H1 (cell line): ENCODE measurements around the gene ACOX1. TPM values are rescaled to one million over a fixed set of nuclear protein-coding genes. Genes with fewer than 3 reads are reported as not detected.

Experiments used
- CTCF ChIA-PET: fragments of 300-600 bp; sonication (Branson Sonifier 250); formaldehyde crosslinking; loops from one replicate; lab custom pipeline; 2021; ENCODE audit not compliant: partially characterized antibody; lab: Charles Lee
- POLR2A ChIA-PET: fragments of 300-600 bp; sonication (Branson Sonifier 250); formaldehyde crosslinking; loops from one replicate; lab custom pipeline; 2021; ENCODE audit warnings: inconsistent platforms; ENCODE audit not compliant: partially characterized antibody; lab: Charles Lee
- DNase-seq, 2 experiments: peaks; one replicate each; pipeline versions ENCODE4 v3.0.0 to v3.0.0-alpha.2; 2010 to 2022; ENCODE audit warnings: low spot score in 2 of 2, low read depth in 1 of 2, mixed read lengths in 1 of 2
- FAIRE-seq: peaks from 2 replicates; lab custom pipeline; 2011; peaks lifted over from hg19 to GRCh38; lab: Jason Lieb, UNC
- H2AFZ ChIP-seq: 2 replicates; pipeline ENCODE4 v1.8.1; 2012; ENCODE audit warnings: low read length, inconsistent platforms
- H2AK5ac ChIP-seq: 2 replicates; pipeline ENCODE4 v1.6.1; 2013; ENCODE audit warnings: low read depth, low read length
- H2BK120ac ChIP-seq: replicated peaks from 2 replicates; pipeline ENCODE3; 2013; ENCODE audit warnings: low read depth, low read length, inconsistent platforms
- H2BK12ac ChIP-seq: 2 replicates; pipeline ENCODE4 v1.6.1; 2013; ENCODE audit warnings: low read depth, low read length
- H2BK15ac ChIP-seq: 2 replicates; pipeline ENCODE4 v1.6.1; 2013; ENCODE audit warnings: low read length
- H2BK20ac ChIP-seq: 2 replicates; pipeline ENCODE4 v1.6.1; 2013; ENCODE audit warnings: low read length
- H2BK5ac ChIP-seq: 2 replicates; pipeline ENCODE4 v1.6.1; 2013; ENCODE audit warnings: low read depth, low read length
- H3K14ac ChIP-seq: 2 replicates; pipeline ENCODE4 v1.6.1; 2013; ENCODE audit warnings: inconsistent platforms; ENCODE audit not compliant: insufficient read length
- H3K18ac ChIP-seq: 2 replicates; pipeline ENCODE4 v1.6.1; 2013; ENCODE audit warnings: low read length; ENCODE audit errors: extremely low read depth
- H3K23ac ChIP-seq: 2 replicates; pipeline ENCODE4 v1.6.1; 2013; ENCODE audit warnings: inconsistent platforms; ENCODE audit not compliant: insufficient read length
- H3K23me2 ChIP-seq: 2 replicates; pipeline ENCODE4 v1.6.1; 2013; ENCODE audit warnings: low read depth, low read length
- H3K27ac ChIP-seq: 2 replicates; pipeline ENCODE4 v1.6.1; 2011; ENCODE audit warnings: low read depth, low read length, inconsistent platforms
- H3K27me3 ChIP-seq, 4 experiments: replicated peaks in 1 of 4; 1 replicate in 1 of 4; 2 replicates in 3 of 4; pipeline versions ENCODE4 v1.6.1 to v1.8.1; 2011 to 2013; ENCODE audit warnings: low read length in 3 of 4, mild to moderate bottlenecking in 3 of 4, inconsistent platforms in 2 of 4, mixed read lengths in 2 of 4, moderate library complexity in 1 of 4; ENCODE audit not compliant: control insufficient read depth in 3 of 4, insufficient read depth in 3 of 4; ENCODE audit errors: extremely low read depth in 1 of 4
- H3K36me3 ChIP-seq, 4 experiments: 2 replicates each; pipeline versions ENCODE4 v1.6.1 to v1.8.1; 2011 to 2013; ENCODE audit warnings: mild to moderate bottlenecking in 4 of 4, low read length in 3 of 4, moderate library complexity in 2 of 4, control low read depth in 1 of 4, inconsistent platforms in 1 of 4; ENCODE audit not compliant: insufficient read depth in 4 of 4, control insufficient read depth in 2 of 4
- H3K4ac ChIP-seq: replicated peaks from 2 replicates; pipeline ENCODE3; 2013; ENCODE audit warnings: low read length, low read depth, mixed read lengths, inconsistent platforms; ENCODE audit not compliant: insufficient read length
- H3K4me1 ChIP-seq, 4 experiments: replicated peaks in 1 of 4; 1 replicate in 1 of 4; 2 replicates in 3 of 4; pipeline versions ENCODE4 v1.6.1 to v1.8.1; 2011 to 2013; ENCODE audit warnings: low read length in 3 of 4, inconsistent platforms in 2 of 4, mixed read lengths in 1 of 4; ENCODE audit not compliant: insufficient read depth in 4 of 4, control insufficient read depth in 3 of 4
- H3K4me2 ChIP-seq, 2 experiments: 2 replicates each; pipeline versions ENCODE4 v1.6.1 to v1.8.1; 2011 to 2013; ENCODE audit warnings: low read depth in 2 of 2, low read length in 2 of 2, control low read depth in 1 of 2, inconsistent platforms in 1 of 2, mild to moderate bottlenecking in 1 of 2; ENCODE audit not compliant: insufficient read depth in 1 of 2
- H3K4me3 ChIP-seq, 4 experiments: fragments of 200-600, 300-600 bp in 1 of 4; sonication (generic), shearing (Covaris generic), sonication (Bioruptor Twin) in 1 of 4; 2 replicates each; pipeline versions ENCODE4 v1.5.1 to v1.8.1; 2011 to 2016; ENCODE audit warnings: low read length in 4 of 4, low read depth in 3 of 4, control low read depth in 2 of 4, inconsistent platforms in 2 of 4, mild to moderate bottlenecking in 2 of 4, mixed read lengths in 1 of 4, moderate library complexity in 1 of 4; ENCODE audit not compliant: insufficient read depth in 2 of 4; ENCODE audit errors: extremely low read depth in 1 of 4
- H3K56ac ChIP-seq: replicated peaks from 2 replicates; pipeline ENCODE3; 2013; ENCODE audit warnings: low read depth, mild to moderate bottlenecking, mixed read lengths, low read length, inconsistent platforms; ENCODE audit not compliant: insufficient read length
- H3K79me1 ChIP-seq: 2 replicates; pipeline ENCODE4 v1.6.1; 2013; ENCODE audit warnings: low read depth, low read length, control low read depth
- H3K79me2 ChIP-seq, 2 experiments: 2 replicates each; pipeline versions ENCODE4 v1.6.1 to v1.8.1; 2012 to 2013; ENCODE audit warnings: low read length in 2 of 2, mild to moderate bottlenecking in 2 of 2, inconsistent platforms in 1 of 2; ENCODE audit not compliant: insufficient read depth in 2 of 2, control insufficient read depth in 1 of 2
- H3K9ac ChIP-seq, 4 experiments: replicated peaks in 1 of 4; 1 replicate in 1 of 4; 2 replicates in 3 of 4; pipeline versions ENCODE4 v1.6.1 to v1.8.1; 2011 to 2013; ENCODE audit warnings: low read depth in 3 of 4, low read length in 3 of 4, control low read depth in 2 of 4, mild to moderate bottlenecking in 2 of 4, moderate library complexity in 2 of 4, inconsistent platforms in 1 of 4; ENCODE audit errors: extremely low read depth in 1 of 4
- H3K9me3 ChIP-seq, 2 experiments: 2 replicates each; pipeline versions ENCODE4 v1.6.1 to v1.8.1; 2012 to 2013; ENCODE audit warnings: mild to moderate bottlenecking in 2 of 2, moderate library complexity in 2 of 2, control low read depth in 1 of 2, inconsistent platforms in 1 of 2, low read depth in 1 of 2, low read length in 1 of 2, mixed read lengths in 1 of 2; ENCODE audit not compliant: insufficient read depth in 2 of 2
- H4K20me1 ChIP-seq, 2 experiments: replicated peaks in 1 of 2; 2 replicates each; pipeline versions ENCODE3 to v1.8.1; 2011 to 2013; ENCODE audit warnings: inconsistent platforms in 2 of 2, low read length in 2 of 2, mild to moderate bottlenecking in 1 of 2; ENCODE audit not compliant: insufficient read depth in 2 of 2, control insufficient read depth in 1 of 2
- H4K5ac ChIP-seq: 2 replicates; pipeline ENCODE4 v1.6.1; 2013; ENCODE audit warnings: low read length, low read depth, mixed read lengths, inconsistent platforms; ENCODE audit not compliant: insufficient read length
- H4K8ac ChIP-seq: 2 replicates; pipeline ENCODE4 v1.8.0; 2013; ENCODE audit warnings: mild to moderate bottlenecking, moderate library complexity, low read length, inconsistent platforms; ENCODE audit not compliant: insufficient read depth; ENCODE audit errors: extremely low read depth
- H4K91ac ChIP-seq: replicated peaks from 2 replicates; pipeline ENCODE3; 2013; ENCODE audit warnings: low read length, mixed read lengths, inconsistent platforms; ENCODE audit not compliant: insufficient read length
- BCL11A ChIP-seq, 2 experiments: IDR thresholded peaks; one replicate each; pipeline ENCODE4 v1.6.1; 2011; ENCODE audit warnings: low read depth in 2 of 2, low read length in 2 of 2, mild to moderate bottlenecking in 2 of 2
- CTBP2 ChIP-seq: IDR thresholded peaks from 2 replicates; pipeline ENCODE4 v1.7.0; 2011; ENCODE audit warnings: borderline replicate concordance, mild to moderate bottlenecking, moderate library complexity, mixed read lengths, low read length; ENCODE audit not compliant: insufficient read depth, insufficient read length
- HDAC6 ChIP-seq: IDR thresholded peaks from one replicate; pipeline ENCODE4 v1.7.1; 2012; ENCODE audit warnings: low read depth, mild to moderate bottlenecking, inconsistent platforms, low read length, moderate library complexity
- JUN ChIP-seq: IDR thresholded peaks from 2 replicates; pipeline ENCODE4 v1.6.1; 2011; ENCODE audit warnings: low read depth, mild to moderate bottlenecking, improper control_type of control experiment, low read length
- MAFK ChIP-seq: IDR thresholded peaks from 2 replicates; pipeline ENCODE4 v1.6.1; 2012; ENCODE audit warnings: low read depth, mild to moderate bottlenecking, improper control_type of control experiment, low read length
- PHF8 ChIP-seq: fragments of 200-600 bp; sonication (generic); conservative IDR thresholded peaks from 2 replicates; pipeline ENCODE4 v1.7.1; 2012; ENCODE audit warnings: low read depth, mild to moderate bottlenecking, inconsistent platforms, low read length, moderate library complexity
- POLR2AphosphoS5 ChIP-seq: IDR thresholded peaks from 2 replicates; pipeline ENCODE4 v1.6.1; 2011; ENCODE audit warnings: low read depth, low read length
- RXRA ChIP-seq: IDR thresholded peaks from 2 replicates; pipeline ENCODE4 v1.6.1; 2011; ENCODE audit warnings: low read depth, mild to moderate bottlenecking, low read length, moderate library complexity; ENCODE audit not compliant: insufficient read depth
- SUZ12 ChIP-seq: fragments of 200-600 bp; sonication (generic); IDR thresholded peaks from 2 replicates; pipeline ENCODE4 v1.6.1; 2012; ENCODE audit warnings: mild to moderate bottlenecking, inconsistent platforms, low read length, moderate library complexity, mixed read lengths
- WGBS, 2 experiments: shearing (Covaris generic) in 1 of 2; methylation state at CpG; one replicate each; pipeline versions ENCODE4 v1.1.6 to v1.1.7; 2013 to 2015; ENCODE audit warnings: low lambda C conversion rate in 2 of 2, mixed read lengths in 2 of 2, inconsistent platforms in 1 of 2, low coverage in 1 of 2, missing lambda C conversion rate in 1 of 2; ENCODE audit not compliant: insufficient replicate concordance in 2 of 2, insufficient coverage in 1 of 2, insufficient read length in 1 of 2; ENCODE audit errors: extremely low coverage in 1 of 2, missing lambda C conversion rate in 1 of 2; 5-methylcytosine and 5-hydroxymethylcytosine counted together
- polyA plus RNA-seq, 7 experiments: library from polyadenylated mRNA; depleted of rRNA in 3 of 7; stranded (reverse) in 5 of 7; unstranded in 2 of 7; fragments of >200 nt in 5 of 7; fragments of 200-250 nt in 2 of 7; gene quantifications; 1 replicate in 5 of 7; 2 replicates in 1 of 7; 4 replicates in 1 of 7; pipeline versions ENCODE4 v1.2.1 to v1.2.3, GENCODE V29; 2011 to 2013; ENCODE audit warnings: missing spikeins in 2 of 7, mixed read lengths in 2 of 7
- total RNA-seq: library from RNA; stranded (reverse); fragmentation: NEBNext Ultra II Directional; extraction: Animal tissue kit (Norgen Biotek cat#: 25700); gene quantifications from 2 replicates; pipeline ENCODE4 v1.2.1, GENCODE V29; 2021
- TF ChIP-seq, protein P1 (sequence below): IDR thresholded peaks from 2 replicates; pipeline ENCODE4 v1.6.1; 2011; ENCODE audit warnings: low read depth, mild to moderate bottlenecking, low read length; ENCODE audit not compliant: insufficient read depth

The ACOX1 gene
- total and polyA plus RNA-seq, 2 of the 8 experiments (the other 6 are each of a cell fraction or from before 2014, with no cell fraction given) = 10.5 to 30.4 TPM

DNA sequence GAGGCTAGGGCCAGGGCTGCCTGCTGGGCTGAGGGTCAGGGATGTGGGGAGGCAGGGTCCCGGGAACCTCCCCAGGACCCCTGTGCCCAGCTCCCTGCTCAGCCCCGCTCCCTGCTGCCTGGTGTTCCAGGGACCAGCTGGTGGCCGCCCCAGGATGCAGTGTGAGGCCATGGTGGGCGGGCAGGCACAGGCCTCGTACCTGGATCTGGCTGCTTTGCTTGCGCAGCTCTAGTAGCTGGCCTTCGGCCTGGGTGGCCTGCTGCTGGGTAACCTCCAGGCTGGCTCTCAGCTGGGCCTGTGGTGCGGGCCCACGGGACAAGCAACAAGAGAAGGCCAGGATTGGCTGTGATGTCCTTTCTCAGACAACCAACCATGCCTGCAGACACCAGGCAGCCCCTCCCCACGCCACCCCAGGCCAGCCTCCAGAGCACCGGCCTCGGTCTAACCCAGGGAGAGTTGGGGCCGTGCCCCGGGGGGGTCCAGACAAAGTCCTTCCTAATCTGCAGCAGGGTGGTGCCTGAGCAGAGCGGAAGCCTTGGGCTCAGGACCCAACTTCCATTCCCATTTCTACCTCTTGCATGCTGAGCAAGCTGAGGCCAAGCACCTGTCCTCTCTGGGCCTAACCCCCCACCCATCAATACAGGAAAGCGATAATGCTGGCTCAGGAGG is 86.3 kb downstream of the ACOX1 start:
- Histone ChIP-seq H3K56ac (no peak overlapping the region), H3K27me3 (no peaks in the 10 kb centered on the region), H3K36me3 (peaks cover 2 to 18% (median 11%) of the 10 kb centered on the region in 4 experiments; a peak in 6 of 8 replicates), H3K79me1 (peaks cover 3% of the 10 kb centered on the region; the same call in 1 of the 2 replicates), H3K9me3 (no peaks in the 10 kb centered on the region), H2AK5ac (no peak overlapping the region), H3K4me1 (peaks cover 4 to 23% (median 12%) of the 10 kb centered on the region in 4 experiments), H4K91ac (no peak overlapping the region), H2BK12ac (no peak overlapping the region), H4K5ac (no peak overlapping the region), H2BK5ac (no peak overlapping the region), H2BK20ac (no peak overlapping the region), H3K4ac (no peak overlapping the region), H3K23me2 (peaks cover 8% of the 10 kb centered on the region), H3K9ac (no peak overlapping the region), H3K79me2 (peaks cover 0 to 15% of the 10 kb centered on the region in 2 experiments; a peak in 1 of 4 replicates), H4K8ac (no peak overlapping the region), H3K27ac (no peak overlapping the region), H4K20me1 (peaks cover 0 to 11% of the 10 kb centered on the region in 2 experiments), H2BK120ac (no peak overlapping the region), H3K14ac (no peak overlapping the region), H2AFZ (no peak overlapping the region), H3K23ac (no peak overlapping the region), H2BK15ac (no peak overlapping the region), H3K18ac (no peak overlapping the region), H3K4me3 (no peak overlapping the region), H3K4me2 (no peak overlapping the region)
- ChIA-PET CTCF (interaction anchor here (0.9 to 51.3 kb wide), 8 partner anchors 10 to 116 kb away, joined by 3 to 885 read pairs (median 5); partner anchors contain the start of genes CDK3 and TRIM47), POLR2A (interaction anchor here (0.5 to 12.1 kb wide), 5 partner anchors 9 to 703 kb away, joined by 3 to 143 read pairs (median 4); partner anchors contain the start of genes MRPL38 and TRIM47)
- 96% methylated on average over 16 of the region's 16 CpGs; no CpG with 5 or more reads in 1 of the 2 experiments for WGBS, 2 experiments
- DNase-seq (no peak), FAIRE-seq (no peak)
- no peak for TF ChIP-seq CTBP2
- TF ChIP-seq HDAC6 = no peak
- TF ChIP-seq, protein P1, sequence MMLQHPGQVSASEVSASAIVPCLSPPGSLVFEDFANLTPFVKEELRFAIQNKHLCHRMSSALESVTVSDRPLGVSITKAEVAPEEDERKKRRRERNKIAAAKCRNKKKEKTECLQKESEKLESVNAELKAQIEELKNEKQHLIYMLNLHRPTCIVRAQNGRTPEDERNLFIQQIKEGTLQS = no peak
- no peak for TF ChIP-seq MAFK
- TF ChIP-seq BCL11A (IDR thresholded peaks at IDR 0.05; ENCODE audit: low read depth in 2 of 2, low read length in 2 of 2) = no peak
- TF ChIP-seq PHF8 = no peak
- no peak for TF ChIP-seq SUZ12
- no peak for TF ChIP-seq JUN
- TF ChIP-seq POLR2AphosphoS5 = no peak
- no peak for TF ChIP-seq RXRA
